Peyer's patch (tissue), 4 donors: ENCODE results near the gene TEKT3. TPM values are rescaled to one million over a fixed set of nuclear protein-coding genes. Genes with fewer than 3 reads are reported as not detected.

Experiments used
- DNase-seq, 3 donors: peaks; one replicate each; pipeline ENCODE4 v3.0.0-alpha.2; 2017 to 2019
- H3K27ac ChIP-seq, 4 donors: fragments of 200-600 bp; sonication (generic); one replicate each; pipeline ENCODE4 v1.5.1; 2016 to 2019
- H3K27me3 ChIP-seq, 2 donors: fragments of 200-600 bp; sonication (generic); one replicate each; pipeline ENCODE4 v1.5.1; 2019
- H3K36me3 ChIP-seq, 3 donors: fragments of 200-600 bp; sonication (generic); one replicate each; pipeline ENCODE4 v1.5.1; 2016 to 2019
- H3K4me1 ChIP-seq, 4 donors: fragments of 200-600 bp; sonication (generic); one replicate each; pipeline ENCODE4 v1.5.1; 2016 to 2019
- H3K4me3 ChIP-seq, 4 donors: fragments of 200-600 bp; sonication (generic); 1 replicate in 3 of 4; 2 replicates in 1 of 4; pipeline ENCODE4 v1.5.1; 2016 to 2019; ENCODE audit warnings: mild to moderate bottlenecking in 1 of 4
- H3K9me3 ChIP-seq, 4 donors: fragments of 200-600 bp; sonication (generic); one replicate each; pipeline ENCODE4 v1.5.1; 2016 to 2019; ENCODE audit warnings: mild to moderate bottlenecking in 1 of 4
- POLR2A ChIP-seq, 2 donors: fragments of 450-650 bp; IDR thresholded peaks; one replicate each; pipeline ENCODE4 v1.5.1; 2017; ENCODE audit warnings: antibody characterized with exemption in 2 of 2, mild to moderate bottlenecking in 2 of 2, moderate library complexity in 2 of 2
- total RNA-seq, 4 donors: library from RNA; depleted of rRNA; stranded (reverse); fragments of >200 nt; gene quantifications; one replicate each; pipeline ENCODE4 v1.1.0, GENCODE V29; 2016
- TF ChIP-seq, protein P1 (sequence below), 6 experiments: fragments of 450-650 bp in 4 of 6; fragments of 200-600 bp in 2 of 6; sonication (generic) in 1 of 6; IDR thresholded peaks; one replicate each; pipeline ENCODE4 v1.5.1; 2017 to 2019; ENCODE audit warnings: antibody characterized with exemption in 6 of 6, mild to moderate bottlenecking in 3 of 6, moderate library complexity in 1 of 6

Gene TEKT3
- total RNA-seq, 4 donors from 2014 or later: 2.5 to 3.9 TPM; not detected in 2

DNA sequence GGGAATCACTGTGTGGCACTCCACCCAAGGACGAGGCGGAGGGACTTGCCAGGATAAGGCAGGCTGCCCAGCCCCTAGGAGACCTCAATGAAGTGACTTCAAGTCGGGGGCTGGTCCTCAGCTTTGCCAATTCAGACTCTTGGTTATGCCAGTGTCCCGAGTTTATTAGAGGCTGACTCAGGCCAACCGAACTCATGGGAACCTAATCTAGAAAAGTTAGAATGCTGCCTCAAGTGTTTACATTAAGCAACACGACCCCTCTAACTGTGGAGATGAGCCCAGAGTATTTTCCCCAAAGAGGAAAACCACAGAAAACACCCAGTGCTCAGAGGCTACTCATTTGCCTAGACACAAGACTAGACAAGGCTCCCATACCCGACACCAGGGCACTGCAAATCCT is 1.1 kb upstream of the TEKT3 start:
- DNase-seq: no peak
- no peaks in the 10 kb centered on the region for H3K27me3 ChIP-seq
- TF ChIP-seq, protein P1, sequence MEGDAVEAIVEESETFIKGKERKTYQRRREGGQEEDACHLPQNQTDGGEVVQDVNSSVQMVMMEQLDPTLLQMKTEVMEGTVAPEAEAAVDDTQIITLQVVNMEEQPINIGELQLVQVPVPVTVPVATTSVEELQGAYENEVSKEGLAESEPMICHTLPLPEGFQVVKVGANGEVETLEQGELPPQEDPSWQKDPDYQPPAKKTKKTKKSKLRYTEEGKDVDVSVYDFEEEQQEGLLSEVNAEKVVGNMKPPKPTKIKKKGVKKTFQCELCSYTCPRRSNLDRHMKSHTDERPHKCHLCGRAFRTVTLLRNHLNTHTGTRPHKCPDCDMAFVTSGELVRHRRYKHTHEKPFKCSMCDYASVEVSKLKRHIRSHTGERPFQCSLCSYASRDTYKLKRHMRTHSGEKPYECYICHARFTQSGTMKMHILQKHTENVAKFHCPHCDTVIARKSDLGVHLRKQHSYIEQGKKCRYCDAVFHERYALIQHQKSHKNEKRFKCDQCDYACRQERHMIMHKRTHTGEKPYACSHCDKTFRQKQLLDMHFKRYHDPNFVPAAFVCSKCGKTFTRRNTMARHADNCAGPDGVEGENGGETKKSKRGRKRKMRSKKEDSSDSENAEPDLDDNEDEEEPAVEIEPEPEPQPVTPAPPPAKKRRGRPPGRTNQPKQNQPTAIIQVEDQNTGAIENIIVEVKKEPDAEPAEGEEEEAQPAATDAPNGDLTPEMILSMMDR (IDR thresholded peaks at IDR 0.05): no peak
- no peak for TF ChIP-seq POLR2A (IDR thresholded peaks at IDR 0.05)
- H3K4me3 ChIP-seq: no peak overlapping the region
- no peaks in the 10 kb centered on the region for H3K9me3 ChIP-seq
- H3K36me3 ChIP-seq: no peaks in the 10 kb centered on the region
- H3K4me1 ChIP-seq: peaks cover 0 to 16% (median 3%) of the 10 kb centered on the region in 4 donors
- H3K27ac ChIP-seq: no peak overlapping the region

DNA sequence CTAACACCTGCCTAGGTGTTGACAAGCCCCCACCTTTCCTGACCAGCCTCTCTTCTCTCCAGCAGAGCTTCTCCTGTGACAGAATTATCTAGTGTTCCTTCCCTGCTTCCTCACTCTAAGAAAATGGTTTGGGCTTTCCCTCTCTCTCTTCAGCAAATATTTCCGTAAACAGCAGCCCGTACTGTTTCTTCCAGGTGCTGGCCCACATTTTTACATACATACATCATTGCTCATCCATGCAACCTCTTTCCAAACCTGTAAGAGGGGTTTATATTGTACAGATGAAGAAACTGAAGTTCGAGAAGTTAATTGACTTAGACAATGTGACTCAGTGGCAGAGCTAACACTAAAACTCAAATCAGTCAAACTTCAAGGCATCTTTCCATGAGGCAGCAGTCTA is 569 bp upstream of the TEKT3 start:
- H3K4me3 ChIP-seq: peak overlapping the region in 3 of 4 donors; percentile 12 to 64 (median 58)
- DNase-seq: no peak
- H3K36me3 ChIP-seq: no peaks in the 10 kb centered on the region
- no peaks in the 10 kb centered on the region for H3K9me3 ChIP-seq
- no peak for TF ChIP-seq POLR2A (IDR thresholded peaks at IDR 0.05)
- TF ChIP-seq, protein P1 (IDR thresholded peaks at IDR 0.05): no peak
- H3K27ac ChIP-seq: no peak overlapping the region
- H3K27me3 ChIP-seq: no peaks in the 10 kb centered on the region
- peaks cover 0 to 12% (median 3%) of the 10 kb centered on the region in 4 donors for H3K4me1 ChIP-seq

DNA sequence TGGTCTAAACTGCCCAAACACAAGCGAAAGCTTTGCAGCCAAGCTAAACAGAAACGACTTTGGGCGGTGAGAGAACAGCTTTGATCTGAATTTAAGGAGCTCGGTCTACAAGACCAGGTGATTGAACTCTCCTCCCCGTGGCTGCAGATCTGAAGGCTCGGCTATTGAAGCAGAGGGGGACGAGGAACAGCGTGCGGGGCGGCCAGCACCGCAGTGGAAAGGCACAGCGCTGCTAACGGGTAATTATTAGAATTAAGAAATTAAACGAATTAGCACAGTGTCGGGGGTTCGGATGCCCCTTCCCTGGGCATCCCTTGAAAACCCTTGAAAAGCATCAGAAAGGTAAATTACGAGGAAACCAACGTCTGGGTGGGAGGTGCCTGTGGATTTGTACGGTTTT is 431 bp downstream of the TEKT3 start:
- no peak overlapping the region for H3K27ac ChIP-seq
- no peaks in the 10 kb centered on the region for H3K27me3 ChIP-seq
- H3K9me3 ChIP-seq: no peaks in the 10 kb centered on the region
- H3K4me1 ChIP-seq: peaks cover 0 to 5% (median 0%) of the 10 kb centered on the region in 4 donors
- peak overlapping the region; percentile 12 to 64 (median 42) for H3K4me3 ChIP-seq
- no peaks in the 10 kb centered on the region for H3K36me3 ChIP-seq
- TF ChIP-seq POLR2A (IDR thresholded peaks at IDR 0.05): no peak
- TF ChIP-seq, protein P1 (IDR thresholded peaks at IDR 0.05): no peak
- DNase-seq: no peak

DNA sequence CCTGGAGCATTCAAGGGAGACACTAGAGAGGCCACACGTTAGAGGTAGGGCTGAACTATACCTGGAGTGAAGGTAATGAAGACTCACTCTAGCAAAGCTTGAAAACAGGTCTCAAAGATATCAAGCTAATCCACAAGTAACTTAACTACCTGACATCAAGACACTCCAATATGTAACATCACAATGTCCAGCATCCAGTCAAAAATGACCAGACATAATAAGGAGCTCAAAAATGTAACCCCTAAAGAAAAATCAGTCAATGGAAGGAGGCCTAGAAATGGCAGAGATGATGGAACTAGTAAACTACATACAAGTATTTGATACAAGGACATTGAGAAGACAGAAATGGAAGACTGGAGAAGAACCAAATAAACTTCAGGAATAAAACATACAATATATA is 6.0 kb downstream of the TEKT3 start:
- no peak for DNase-seq

DNA sequence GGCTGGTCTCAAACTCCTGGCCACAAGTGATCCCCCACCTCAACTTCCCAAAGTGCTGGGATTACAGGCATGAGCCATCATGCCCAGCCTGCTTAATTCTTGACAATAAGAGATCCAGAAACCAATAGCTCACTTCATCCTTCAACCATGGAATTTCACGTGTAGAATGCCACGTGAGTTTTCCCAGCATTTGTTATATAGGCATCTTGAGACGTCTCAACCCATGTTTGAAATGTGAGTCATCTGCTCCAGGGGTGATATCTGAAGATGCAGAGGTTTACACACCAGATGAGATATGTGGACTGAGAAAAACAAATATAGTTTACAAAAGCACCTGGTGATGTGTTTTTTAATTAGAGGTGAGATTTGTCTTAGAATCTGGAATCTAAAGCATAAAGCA is 7.1 kb downstream of the TEKT3 start:
- Histone ChIP-seq H3K4me1 (no peaks in the 10 kb centered on the region), H3K27me3 (no peaks in the 10 kb centered on the region), H3K4me3 (no peak overlapping the region), H3K9me3 (peaks cover 0 to 4% (median 0%) of the 10 kb centered on the region in 4 donors), H3K27ac (no peak overlapping the region), H3K36me3 (no peaks in the 10 kb centered on the region)
- no peak for DNase-seq
- no peak for TF ChIP-seq POLR2A (IDR thresholded peaks at IDR 0.05)
- TF ChIP-seq, protein P1 (IDR thresholded peaks at IDR 0.05): no peak

More for the DNA sequence above, 6.0 kb downstream of the TEKT3 start:
- H3K9me3 ChIP-seq: peaks cover 0 to 4% (median 0%) of the 10 kb centered on the region in 4 donors
- H3K36me3 ChIP-seq: no peaks in the 10 kb centered on the region
- no peaks in the 10 kb centered on the region for H3K4me1 ChIP-seq
- no peak overlapping the region for H3K27ac ChIP-seq
- no peak for TF ChIP-seq POLR2A (IDR thresholded peaks at IDR 0.05)
- TF ChIP-seq, protein P1 (IDR thresholded peaks at IDR 0.05): no peak
- no peak overlapping the region for H3K4me3 ChIP-seq
- H3K27me3 ChIP-seq: no peaks in the 10 kb centered on the region

DNA sequence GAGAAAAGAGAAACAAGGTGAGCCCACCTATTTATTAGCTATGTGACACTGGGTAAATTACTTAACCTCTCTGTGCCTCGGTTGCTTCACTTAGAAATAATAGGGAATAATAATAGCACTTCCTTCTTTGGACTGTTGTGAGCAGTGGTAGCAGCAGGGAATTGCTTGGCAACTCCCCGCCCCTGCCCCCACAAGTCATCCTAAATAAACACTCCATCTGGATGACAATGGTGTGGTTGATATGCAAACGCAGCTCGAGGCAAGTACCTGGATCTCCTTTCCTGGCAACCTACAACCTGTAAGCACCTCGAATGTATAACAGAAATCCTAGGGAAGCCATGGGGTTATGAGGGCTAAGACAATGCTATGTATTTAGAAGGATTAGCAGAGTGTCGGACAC is 9.1 kb downstream of the TEKT3 start:
- H3K4me3 ChIP-seq: no peak overlapping the region
- no peak overlapping the region for H3K27ac ChIP-seq
- no peaks in the 10 kb centered on the region for H3K36me3 ChIP-seq
- no peaks in the 10 kb centered on the region for H3K4me1 ChIP-seq
- no peak for TF ChIP-seq POLR2A (IDR thresholded peaks at IDR 0.05)
- TF ChIP-seq, protein P1 (IDR thresholded peaks at IDR 0.05): no peak
- DNase-seq: no peak
- H3K27me3 ChIP-seq: no peaks in the 10 kb centered on the region
- H3K9me3 ChIP-seq: peaks cover 0 to 4% (median 0%) of the 10 kb centered on the region in 4 donors
